HUES6 (cell line): ENCODE measurements around the gene BICD2.

Experiments
- H3K27ac ChIP-seq: 2 replicates; pipeline ENCODE4 v1.7.0; 2013; ENCODE audit warnings: low read depth, mild to moderate bottlenecking, low read length, inconsistent platforms
- H3K27me3 ChIP-seq: 2 replicates; pipeline ENCODE4 v1.6.1; 2013; ENCODE audit warnings: low read length; ENCODE audit not compliant: control insufficient read depth, insufficient read depth
- H3K36me3 ChIP-seq: 2 replicates; pipeline ENCODE4 v1.6.1; 2013; ENCODE audit warnings: low read length; ENCODE audit not compliant: control insufficient read depth, insufficient read depth
- H3K4me1 ChIP-seq: 2 replicates; pipeline ENCODE4 v1.6.1; 2013; ENCODE audit warnings: low read length; ENCODE audit not compliant: control insufficient read depth, insufficient read depth
- H3K4me3 ChIP-seq: 2 replicates; pipeline ENCODE4 v1.5.1; 2013; ENCODE audit warnings: low read depth, low read length
- H3K9ac ChIP-seq: one replicate; pipeline ENCODE4 v1.6.1; 2013; ENCODE audit warnings: mild to moderate bottlenecking, low read length
- H3K9me3 ChIP-seq: 2 replicates; pipeline ENCODE4 v1.6.1; 2013; ENCODE audit warnings: low read depth, low read length; ENCODE audit not compliant: control insufficient read depth, insufficient read depth

BICD2 gene

GRCh38 chr9:92663951-92664350 lies 100.7 kb downstream of the BICD2 start:
- Histone ChIP-seq H3K9me3 (no peaks in the 10 kb centered on the region), H3K4me3 (no peak overlapping the region), H3K4me1 (peaks cover 25% of the 10 kb centered on the region; the same call in 1 of the 2 replicates), H3K36me3 (peaks cover 9% of the 10 kb centered on the region), H3K9ac (no peak overlapping the region), H3K27me3 (no peaks in the 10 kb centered on the region), H3K27ac (0 out of 2 replicates have a peak overlapping the region, but pooled peaks have one; percentile 22)

GRCh38 chr9:92663126-92663525 lies 101.5 kb downstream of the BICD2 start:
- Histone ChIP-seq H3K36me3 (peaks cover 15% of the 10 kb centered on the region), H3K9ac (no peak overlapping the region), H3K27me3 (no peaks in the 10 kb centered on the region), H3K4me1 (peaks cover 22% of the 10 kb centered on the region; the same call in 1 of the 2 replicates), H3K9me3 (no peaks in the 10 kb centered on the region), H3K4me3 (no peak overlapping the region), H3K27ac (no peak overlapping the region)

- H3K36me3 ChIP-seq = peaks cover 12% of the 10 kb centered on the region
- no peaks in the 10 kb centered on the region for H3K9me3 ChIP-seq
- no peak overlapping the region for H3K4me3 ChIP-seq
- no peak overlapping the region for H3K9ac ChIP-seq
- peaks cover 22% of the 10 kb centered on the region; the same call in 1 of the 2 replicates for H3K4me1 ChIP-seq
- no peaks in the 10 kb centered on the region for H3K27me3 ChIP-seq
- no peak overlapping the region for H3K27ac ChIP-seq
Observed at GRCh38 chr9:92661743-92662142, 102.9 kb downstream of the BICD2 start.
